Memory B cell (primary cell): ENCODE data around the gene LTBP3.

Experiments
- ATAC-seq: fragments of 150-1000 bp; cut with Tn5 transposase; 2 replicates; pipeline ENCODE4 v1.10.0; 2021; ENCODE audit warnings: low read depth, mild to moderate bottlenecking, moderate library complexity
- DNase-seq, 2 donors: peaks; one replicate each; pipeline ENCODE4 v3.0.0; 2022; ENCODE audit warnings: low spot score in 2 of 2
- H3K27ac Mint-ChIP-seq: one replicate; pipeline ENCODE4 v1.8.0; 2022; ENCODE audit warnings: mild to moderate bottlenecking, moderate library complexity, mixed read lengths
- H3K27me3 Mint-ChIP-seq: one replicate; pipeline ENCODE4 v1.8.0; 2022; ENCODE audit warnings: mixed read lengths
- H3K36me3 Mint-ChIP-seq: one replicate; pipeline ENCODE4 v1.8.0; 2022; ENCODE audit warnings: mild to moderate bottlenecking, mixed read lengths
- H3K4me1 Mint-ChIP-seq: one replicate; pipeline ENCODE4 v1.8.0; 2022; ENCODE audit warnings: mixed read lengths
- H3K4me3 Mint-ChIP-seq: one replicate; pipeline ENCODE4 v1.8.0; 2022; ENCODE audit warnings: mild to moderate bottlenecking, moderate library complexity, mixed read lengths
- H3K9me3 Mint-ChIP-seq: one replicate; pipeline ENCODE4 v1.8.0; 2022; ENCODE audit warnings: mixed read lengths

Gene LTBP3

GRCh38 chr11:65492637-65493366, 65.4 kb downstream of the LTBP3 start:
- peak overlapping the region; percentile 66 for H3K4me3 Mint-ChIP-seq
- H3K27ac Mint-ChIP-seq = peak overlapping the region; percentile 77
- ATAC-seq = no peak
- H3K4me1 Mint-ChIP-seq = peaks cover 51% of the 10 kb centered on the region
- DNase-seq = no peak
- no peaks in the 10 kb centered on the region for H3K36me3 Mint-ChIP-seq
- no peaks in the 10 kb centered on the region for H3K27me3 Mint-ChIP-seq
- no peaks in the 10 kb centered on the region for H3K9me3 Mint-ChIP-seq

GRCh38 chr11:65492387-65492636, 65.8 kb downstream of the LTBP3 start:
- Mint-ChIP-seq H3K9me3 (no peaks in the 10 kb centered on the region), H3K36me3 (no peaks in the 10 kb centered on the region), H3K27me3 (no peaks in the 10 kb centered on the region), H3K27ac (peak overlapping the region; percentile 77), H3K4me3 (peak overlapping the region; percentile 66), H3K4me1 (peaks cover 52% of the 10 kb centered on the region)
- ATAC-seq (no peak), DNase-seq (no peak)

GRCh38 chr11:65491614-65492386, 66.4 kb downstream of the LTBP3 start:
- H3K27me3 Mint-ChIP-seq = no peaks in the 10 kb centered on the region
- DNase-seq (no peak), ATAC-seq (peak; percentile 53)
- H3K36me3 Mint-ChIP-seq = no peaks in the 10 kb centered on the region
- peak overlapping the region; percentile 66 for H3K4me3 Mint-ChIP-seq
- peak overlapping the region; percentile 77 for H3K27ac Mint-ChIP-seq
- H3K9me3 Mint-ChIP-seq = no peaks in the 10 kb centered on the region
- peaks cover 48% of the 10 kb centered on the region for H3K4me1 Mint-ChIP-seq

GRCh38 chr11:65491163-65491465, 67.0 kb downstream of the LTBP3 start:
- peak overlapping the region; percentile 77 for H3K27ac Mint-ChIP-seq
- no peak for ATAC-seq

GRCh38 chr11:65489706-65490320, 68.3 kb downstream of the LTBP3 start:
- no peaks in the 10 kb centered on the region for H3K9me3 Mint-ChIP-seq
- no peaks in the 10 kb centered on the region for H3K27me3 Mint-ChIP-seq
- ATAC-seq = no peak
- peaks cover 47% of the 10 kb centered on the region for H3K4me1 Mint-ChIP-seq
- no peak overlapping the region for H3K4me3 Mint-ChIP-seq
- no peak overlapping the region for H3K27ac Mint-ChIP-seq
- no peak for DNase-seq
- no peaks in the 10 kb centered on the region for H3K36me3 Mint-ChIP-seq

More at GRCh38 chr11:65491163-65491465, 67.0 kb downstream of the LTBP3 start:
- Mint-ChIP-seq H3K36me3 (no peaks in the 10 kb centered on the region), H3K27me3 (no peaks in the 10 kb centered on the region), H3K4me3 (no peak overlapping the region), H3K4me1 (peaks cover 47% of the 10 kb centered on the region), H3K9me3 (no peaks in the 10 kb centered on the region)
- DNase-seq = no peak

- no peak overlapping the region for H3K27ac Mint-ChIP-seq
- H3K27me3 Mint-ChIP-seq = no peaks in the 10 kb centered on the region
- no peaks in the 10 kb centered on the region for H3K9me3 Mint-ChIP-seq
- H3K4me1 Mint-ChIP-seq = peaks cover 42% of the 10 kb centered on the region
- DNase-seq = no peak
- no peak for ATAC-seq
- no peak overlapping the region for H3K4me3 Mint-ChIP-seq
- H3K36me3 Mint-ChIP-seq = no peaks in the 10 kb centered on the region
These were observed 69.0 kb downstream of the LTBP3 start for GRCh38 chr11:65489035-65489705.
